Stimulated activated naive CD4-positive, alpha-beta T cell (primary cell): ENCODE data around the gene GMEB2.
"Not testable (repeated sequence)": the region's sequence is repeated elsewhere in the genome, so short reads cannot be mapped to it uniquely, and the experiment has no call there.

Experiments
- DNase-seq, 6 experiments: peaks; one replicate each; lab custom pipeline; 2025; lab: John Stamatoyannopoulos, UW

Gene GMEB2

DNA sequence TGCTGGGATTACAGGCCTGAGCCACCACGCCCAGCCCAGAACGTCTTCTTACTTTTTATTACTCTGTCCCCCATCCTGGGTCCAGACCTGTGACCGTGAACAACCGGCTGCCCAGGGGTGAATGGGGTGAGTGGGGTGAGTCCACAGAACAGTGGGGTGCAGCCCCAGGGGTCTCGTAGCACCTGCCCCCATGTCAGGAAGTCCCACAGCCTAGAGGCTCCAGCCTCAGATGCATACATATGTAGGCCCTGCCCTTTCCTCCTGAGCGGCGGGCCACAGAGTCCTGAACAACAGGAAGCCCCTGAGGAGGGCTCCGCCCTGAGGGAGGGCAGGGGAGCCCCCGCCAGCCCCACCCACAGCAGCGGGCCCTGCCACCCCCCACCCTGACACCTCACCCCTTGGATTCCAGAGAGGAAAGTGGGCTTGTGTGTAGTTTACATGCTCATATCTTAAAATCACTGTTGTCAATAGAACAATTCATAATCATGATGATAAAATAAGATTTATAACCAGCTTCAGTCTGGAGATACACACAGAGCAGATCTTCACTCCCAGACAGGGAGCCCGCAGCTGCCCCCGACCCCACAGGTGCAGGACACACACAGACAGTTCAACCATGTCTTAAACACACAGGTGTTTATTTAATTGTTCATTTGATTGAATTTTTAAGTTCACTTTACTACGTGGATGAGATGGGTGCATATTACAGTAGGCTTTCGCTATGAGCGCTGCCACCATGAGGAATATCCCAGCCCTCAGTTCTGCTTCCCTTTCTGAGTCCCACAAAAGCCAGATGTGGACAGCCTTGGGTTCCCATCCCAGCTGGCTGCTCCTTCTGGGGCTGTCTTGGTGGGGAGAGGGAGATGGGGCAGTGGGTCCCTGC is 12.4 kb upstream of the GMEB2 start:
- peak; percentile 64 to 87 (median 77) for DNase-seq

DNA sequence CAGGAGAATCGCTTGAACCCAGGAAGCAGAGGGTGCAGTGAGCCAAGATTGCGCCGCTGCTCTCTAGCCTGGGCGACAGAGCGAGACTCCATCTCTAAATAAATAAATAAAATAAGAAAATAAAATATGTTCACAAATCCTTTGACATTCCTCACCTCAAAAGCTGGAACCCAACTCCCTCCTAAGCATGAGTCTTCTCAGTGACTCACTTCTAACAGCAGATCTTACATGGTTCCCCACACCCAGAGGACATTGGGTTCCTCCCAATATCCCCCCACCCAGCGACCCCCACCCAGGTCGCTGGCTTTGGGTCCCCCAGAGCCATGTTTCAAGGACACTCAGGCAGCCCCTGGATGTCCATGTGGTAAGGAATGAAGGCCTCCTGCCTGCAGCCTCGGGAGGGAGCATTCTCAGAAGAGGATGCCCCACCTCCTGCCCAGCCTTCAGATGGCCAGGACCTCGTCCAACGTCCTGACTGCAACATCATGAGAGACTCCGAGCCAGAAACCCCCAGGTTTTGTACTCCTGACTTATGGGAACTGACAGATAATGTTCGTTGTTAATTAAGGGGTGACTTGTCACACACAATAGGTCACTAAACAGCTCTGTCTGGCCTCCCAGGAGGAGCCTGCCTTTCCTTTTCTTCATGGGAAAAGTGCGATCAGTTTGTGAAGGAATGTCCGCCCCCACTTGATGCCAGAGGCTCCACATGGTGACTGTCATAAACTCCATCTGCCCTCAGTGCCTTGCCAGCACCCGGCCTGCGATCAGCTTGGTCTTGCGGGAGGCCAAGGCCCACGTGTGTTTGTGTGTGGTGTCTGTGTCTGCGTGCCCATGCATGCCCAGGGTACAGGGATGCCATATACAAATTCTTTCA is 10.1 kb upstream of the GMEB2 start:
- DNase-seq: no peak

DNA sequence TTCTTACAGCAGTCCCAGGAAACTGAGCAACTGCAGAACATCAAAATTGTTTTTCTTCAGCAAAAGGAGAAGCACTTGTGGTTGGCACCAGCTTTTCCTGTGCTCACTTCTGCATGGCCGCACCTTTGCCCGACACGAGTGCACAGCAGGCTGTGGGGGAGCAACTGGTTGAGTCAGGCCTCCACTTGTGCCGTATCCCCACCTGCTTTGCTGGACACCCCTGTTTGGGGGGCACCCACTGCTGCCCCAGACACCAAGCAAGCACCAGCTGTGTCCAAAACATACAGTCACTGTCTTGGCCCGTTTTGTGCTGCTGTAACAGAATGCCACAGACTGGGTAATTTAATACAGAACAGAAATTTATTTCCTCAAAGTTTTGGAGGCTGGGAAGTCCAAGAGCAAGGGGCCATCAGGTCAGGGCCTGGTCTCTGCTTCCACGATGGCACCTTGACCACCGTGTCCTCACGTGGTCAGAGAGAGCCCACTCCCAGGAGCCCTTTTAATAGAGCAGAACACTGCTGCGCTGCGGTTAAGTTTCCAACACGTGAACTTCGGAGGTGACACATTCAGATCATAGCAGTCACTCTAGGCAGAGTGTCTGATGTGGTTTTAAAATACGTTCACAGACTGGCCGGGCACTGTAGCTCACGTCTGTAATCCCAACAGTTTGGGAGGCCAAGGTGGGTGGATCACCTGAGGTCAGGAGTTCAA is 8.7 kb upstream of the GMEB2 start:
- peak; percentile 63 to 97 (median 80) for DNase-seq

GRCh38 chr20:63633732-63634131 is 6.8 kb upstream of the GMEB2 start:
- no peak for DNase-seq

DNA sequence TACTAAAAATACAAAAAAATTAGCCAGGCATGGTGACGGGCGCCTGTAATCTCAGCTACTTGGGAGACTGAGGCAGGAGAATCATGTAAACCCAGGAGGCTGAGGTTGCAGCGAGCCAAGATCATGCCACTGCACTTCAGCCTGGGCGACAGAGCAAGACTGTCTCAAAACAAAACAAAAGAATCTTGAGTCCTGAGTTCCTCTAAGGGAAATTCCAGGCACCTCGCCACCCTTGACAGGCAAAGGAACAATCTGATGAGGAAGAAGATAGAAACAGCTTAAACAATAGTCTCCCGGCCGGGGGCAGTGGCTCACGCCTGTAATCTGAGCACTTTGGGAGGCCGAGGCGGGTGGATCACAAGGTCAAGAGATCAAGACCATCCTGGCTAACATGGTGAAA is 4.5 kb upstream of the GMEB2 start:
- not testable (repeated sequence) for DNase-seq

- DNase-seq: not testable (repeated sequence)
Observed at GRCh38 chr20:63630956-63631355, 4.1 kb upstream of the GMEB2 start.

- DNase-seq: peak in 5 of 6 experiments; percentile 21 to 61 (median 40)
Observed at GRCh38 chr20:63628246-63628975, 1.5 kb upstream of the GMEB2 start.

- peak in 1 of 6 experiments; percentile 40 for DNase-seq
Observed at GRCh38 chr20:63627751-63628245, 897 bp upstream of the GMEB2 start.

DNA sequence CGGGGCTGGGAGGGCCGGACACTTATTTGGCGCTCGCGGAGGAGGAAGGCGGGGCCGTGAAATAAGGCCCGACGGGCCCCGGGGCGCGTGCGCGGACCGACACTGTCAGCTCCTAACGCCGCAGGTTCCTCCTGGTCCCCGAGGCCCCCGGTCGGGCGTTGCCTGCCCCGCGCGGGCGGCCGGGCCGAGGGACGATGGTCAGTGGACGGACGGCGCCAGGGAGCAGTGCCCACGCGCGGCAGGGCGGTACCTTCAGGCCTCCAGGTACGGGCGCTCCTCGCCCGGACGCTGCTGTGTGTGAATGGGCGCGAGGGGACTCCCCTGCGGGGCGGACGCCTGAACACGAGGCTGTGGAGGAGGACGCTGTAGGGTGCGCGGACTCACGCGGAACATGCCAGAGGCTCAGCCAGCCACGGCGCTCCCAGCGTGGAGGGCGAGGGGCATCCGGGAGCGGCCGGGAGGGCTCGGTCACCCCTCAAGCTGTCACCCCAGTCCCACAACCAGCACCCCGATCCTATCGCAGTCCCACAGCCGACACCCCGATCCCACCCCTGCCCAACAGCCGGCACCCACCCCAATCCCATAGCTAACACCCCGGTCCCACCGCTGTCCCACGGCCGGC is 339 bp upstream of the GMEB2 start:
- peak; percentile 90 to 98 (median 94) for DNase-seq

DNA sequence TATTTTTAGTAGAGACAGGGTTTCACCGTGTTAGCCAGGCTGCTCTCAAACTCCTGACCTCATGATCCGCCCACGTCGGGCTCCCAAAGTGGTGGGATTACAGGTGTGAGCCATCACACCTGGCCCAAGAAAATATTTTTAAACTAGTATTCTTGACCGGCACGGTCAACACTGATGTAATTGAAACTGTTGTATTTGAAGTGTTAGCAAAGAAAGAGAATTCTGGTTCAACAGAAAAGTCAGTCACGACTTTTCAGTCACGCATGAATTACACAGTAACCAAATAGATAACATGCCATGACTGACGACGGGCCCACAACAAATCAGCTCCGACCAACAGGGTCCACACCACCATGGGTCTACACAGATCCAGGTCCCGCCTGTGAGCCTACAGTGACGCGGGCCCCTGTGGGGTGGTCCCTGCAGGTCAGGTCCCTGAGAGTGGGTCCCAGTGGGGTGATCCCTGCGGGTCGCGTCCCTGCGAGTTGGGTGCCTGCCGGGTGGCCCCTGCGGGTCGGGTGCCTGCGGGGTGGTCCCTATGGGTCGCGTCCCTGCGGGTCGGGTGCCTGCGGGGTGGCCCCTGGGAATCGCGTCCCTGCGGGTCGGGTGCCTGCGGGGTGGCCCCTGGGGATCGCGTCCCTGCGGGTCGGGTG is 1.0 kb downstream of the GMEB2 start:
- DNase-seq: peak in 3 of 6 experiments; percentile 32 to 46 (median 36)

DNA sequence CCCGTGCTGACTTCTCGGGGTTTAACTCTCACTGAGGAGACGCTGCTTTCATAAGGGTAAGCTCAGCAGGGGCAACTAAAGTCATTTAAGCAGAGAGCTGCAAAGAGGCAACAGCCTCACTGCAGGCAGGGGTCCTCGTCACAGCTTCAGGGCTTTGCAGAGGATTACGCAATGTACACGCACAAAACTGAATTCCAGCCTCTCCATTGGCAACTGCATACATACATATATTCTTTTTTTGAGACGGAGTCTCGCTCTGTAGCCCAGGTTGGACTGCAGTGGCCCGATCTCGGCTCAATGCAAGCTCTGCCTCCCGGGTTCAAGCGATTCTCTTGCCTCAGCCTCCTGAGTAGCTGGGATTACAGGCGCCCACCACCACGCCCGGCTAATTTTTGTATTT is 2.4 kb downstream of the GMEB2 start:
- peak in 1 of 6 experiments; percentile 14 for DNase-seq

- no peak for DNase-seq
Observed at GRCh38 chr20:63622732-63623131, 4.2 kb downstream of the GMEB2 start.

- DNase-seq: no peak
Observed at GRCh38 chr20:63622096-63622495, 4.8 kb downstream of the GMEB2 start.

DNA sequence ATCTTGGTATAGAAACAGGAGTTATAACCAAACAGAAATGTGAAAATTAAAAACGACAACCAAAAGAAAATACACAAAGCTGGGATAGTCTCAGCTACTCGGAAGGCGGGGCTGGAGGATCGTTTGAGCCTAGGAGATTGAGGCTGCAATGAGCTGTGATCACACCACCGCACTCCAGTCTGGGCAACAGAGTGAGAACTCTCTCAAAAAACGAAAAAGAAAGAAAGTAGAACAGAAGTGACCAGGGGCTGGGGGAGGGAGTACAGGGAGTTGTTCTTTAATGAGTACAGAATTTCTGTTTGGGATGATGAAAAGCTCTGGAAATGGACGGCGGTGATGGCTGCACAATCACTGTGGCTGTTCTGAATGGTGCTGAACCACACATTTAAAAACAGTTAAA is 5.9 kb downstream of the GMEB2 start:
- no peak for DNase-seq

DNA sequence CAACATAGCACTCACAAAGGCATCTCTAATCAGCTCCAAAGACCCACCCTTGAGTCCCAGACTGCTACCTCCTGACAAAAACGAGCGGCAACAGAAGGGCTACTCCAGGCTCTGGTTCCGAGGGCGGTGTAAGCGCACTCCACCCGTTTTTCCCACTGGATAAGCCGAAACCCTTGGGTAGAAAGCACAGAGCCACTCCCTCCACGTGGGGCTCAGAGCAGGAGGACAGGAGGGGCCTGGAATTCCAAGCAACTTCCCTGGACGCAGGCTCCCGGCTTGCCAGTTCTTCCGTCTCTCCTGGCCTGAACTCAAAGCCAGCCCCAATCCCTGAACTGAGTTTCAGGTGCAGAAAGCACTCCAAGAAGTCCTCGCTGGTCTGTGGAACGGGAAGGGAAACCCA is 7.4 kb downstream of the GMEB2 start:
- no peak for DNase-seq

- DNase-seq: no peak
Observed at GRCh38 chr20:63619086-63619485, 7.8 kb downstream of the GMEB2 start.

DNA sequence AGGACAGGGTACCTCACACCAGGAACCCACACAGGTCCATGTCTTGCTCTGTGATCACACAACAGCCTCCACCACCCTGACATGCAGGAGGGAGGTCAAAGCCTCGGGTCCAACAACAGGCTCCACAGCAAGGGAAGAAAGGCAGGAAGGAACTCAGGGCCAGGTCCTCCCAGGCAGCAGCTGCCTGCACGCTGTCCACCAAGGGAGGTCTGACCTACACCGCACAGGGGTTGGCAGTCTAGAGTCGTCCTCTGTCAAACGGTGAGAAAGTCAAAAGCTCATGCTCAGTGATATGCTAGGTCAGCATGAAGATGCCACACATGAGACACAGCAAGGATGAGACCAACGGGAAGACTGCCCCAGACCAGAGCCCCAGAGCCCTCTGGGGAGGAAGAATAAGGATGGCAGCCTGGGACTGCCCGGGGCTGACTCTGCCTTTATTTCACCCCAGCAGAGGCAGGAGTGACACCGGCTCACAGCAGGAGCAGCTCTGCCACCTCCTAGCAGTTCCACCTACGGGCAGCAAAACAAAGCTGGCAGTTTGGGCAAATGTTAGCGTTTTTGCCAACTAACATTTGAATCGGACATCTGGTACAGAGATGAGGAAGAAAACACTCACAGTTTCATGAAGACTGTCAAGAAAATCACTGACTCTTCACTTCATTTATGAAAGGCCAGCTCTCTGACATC is 8.5 kb downstream of the GMEB2 start:
- no peak for DNase-seq

- DNase-seq: no peak
Observed at GRCh38 chr20:63617876-63618265, 9.0 kb downstream of the GMEB2 start.

DNA sequence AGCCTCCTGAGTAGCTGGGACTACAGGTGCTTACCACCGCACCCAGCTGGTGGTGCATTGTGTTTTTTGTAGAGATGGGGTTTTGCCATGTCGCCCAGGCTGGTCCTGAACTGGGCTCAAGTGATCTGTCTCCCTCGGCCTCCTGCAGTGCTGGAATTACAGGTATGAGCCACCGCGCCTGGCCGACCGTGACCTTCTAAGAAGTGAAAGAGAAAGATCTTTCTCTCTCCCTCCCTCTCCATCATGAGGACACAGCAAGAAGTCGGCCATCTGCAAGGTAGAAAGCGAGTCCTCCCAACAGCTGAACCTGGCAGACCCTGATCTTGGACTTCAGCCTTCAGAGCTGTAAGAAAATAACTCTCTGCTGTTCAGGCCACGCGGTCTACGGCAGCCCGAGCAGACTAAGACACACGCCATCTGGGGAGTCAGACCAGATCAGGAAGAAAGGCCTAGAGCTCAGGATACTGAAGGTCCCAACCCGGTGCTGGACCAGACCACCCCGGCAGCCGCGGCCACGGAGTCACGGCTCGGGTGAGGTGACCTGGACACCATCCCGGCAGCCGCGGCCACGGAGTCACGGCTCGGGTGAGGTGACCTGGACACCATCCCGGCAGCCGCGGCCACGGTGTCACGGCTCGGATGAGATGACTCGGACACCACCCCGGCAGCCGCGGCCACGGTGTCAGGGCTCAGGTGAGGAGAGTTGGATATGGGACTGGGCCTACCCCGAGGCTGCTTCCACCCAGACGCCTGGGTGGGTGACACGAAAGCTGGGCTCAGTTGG is 9.6 kb downstream of the GMEB2 start:
- DNase-seq: no peak
